OCI-LY3 (cell line): ENCODE data around the gene TIGIT.

ENCODE experiments used
- H2AFZ ChIP-seq: fragments of 200-600, 300-600 bp; shearing (Covaris generic); 2 replicates; pipeline ENCODE4 v1.6.0; 2014; ENCODE audit warnings: antibody characterized with exemption, low read depth, low read length
- H3K27ac ChIP-seq: fragments of 200-600, 300-600 bp; sonication (generic); 2 replicates; pipeline ENCODE4 v1.5.1; 2014; ENCODE audit warnings: mild to moderate bottlenecking, low read length, moderate library complexity, mixed read lengths
- H3K27me3 ChIP-seq: fragments of 200-600, 300-600 bp; sonication (generic); 2 replicates; pipeline ENCODE4 v1.6.1; 2014; ENCODE audit warnings: low read depth, low read length, mixed read lengths
- H3K36me3 ChIP-seq: fragments of 200-600, 300-600 bp; sonication (generic); replicated peaks from 2 replicates; pipeline ENCODE3; 2014; ENCODE audit warnings: low read depth, low read length, mixed read lengths
- H3K4me1 ChIP-seq: fragments of 300-600, 200-600 bp; sonication (generic); 2 replicates; pipeline ENCODE4 v1.6.1; 2014; ENCODE audit warnings: low read length, mixed read lengths
- H3K4me2 ChIP-seq: fragments of 200-600, 300-600 bp; sonication (generic); 2 replicates; pipeline ENCODE4 v1.6.1; 2014; ENCODE audit warnings: low read length, mixed read lengths
- H3K4me3 ChIP-seq: fragments of 300-600, 200-600 bp; sonication (generic); 2 replicates; pipeline ENCODE4 v1.5.1; 2014; ENCODE audit warnings: antibody characterized with exemption, mild to moderate bottlenecking, low read length, moderate library complexity
- H3K79me2 ChIP-seq: fragments of 300-600, 200-600 bp; shearing (Covaris generic); 2 replicates; pipeline ENCODE4 v1.6.1; 2014; ENCODE audit warnings: mild to moderate bottlenecking, low read length, mixed read lengths
- H3K9ac ChIP-seq: fragments of 300-600, 200-600 bp; shearing (Covaris generic); 2 replicates; pipeline ENCODE4 v1.6.0; 2014; ENCODE audit warnings: mild to moderate bottlenecking, low read length, moderate library complexity
- H3K9me3 ChIP-seq: fragments of 200-600, 300-600 bp; shearing (Covaris generic); 2 replicates; pipeline ENCODE4 v1.6.1; 2014; ENCODE audit warnings: low read length, mixed read lengths; ENCODE audit not compliant: insufficient read depth
- H4K20me1 ChIP-seq: fragments of 200-600, 300-600 bp; sonication (generic); 2 replicates; pipeline ENCODE4 v1.6.1; 2016; ENCODE audit warnings: low read length, mixed read lengths; ENCODE audit not compliant: insufficient read depth
- CTCF ChIP-seq: fragments of 200-600, 300-600 bp; sonication (generic); IDR thresholded peaks from 2 replicates; pipeline ENCODE4 v1.5.1; 2014; ENCODE audit warnings: antibody characterized with exemption, low read length, low read depth
- EZH2phosphoT487 ChIP-seq: fragments of 200-600 bp; shearing (Covaris generic); IDR thresholded peaks from 2 replicates; pipeline ENCODE4 v1.6.1; 2018; ENCODE audit warnings: antibody characterized with exemption, mixed run types, low read depth

TIGIT gene

GRCh38 chr3:114332342-114333179, 38.7 kb downstream of the TIGIT start:
- no peaks in the 10 kb centered on the region for H3K9me3 ChIP-seq
- no peaks in the 10 kb centered on the region for H4K20me1 ChIP-seq
- H3K27ac ChIP-seq, result no peak overlapping the region
- H3K36me3 ChIP-seq, result no peaks in the 10 kb centered on the region
- peak overlapping the region; percentile 28; the same call in 1 of the 2 replicates for H2AFZ ChIP-seq
- peaks cover 46% of the 10 kb centered on the region for H3K4me1 ChIP-seq
- TF ChIP-seq EZH2phosphoT487 (no peak), CTCF (no peak)
- H3K9ac ChIP-seq, result no peak overlapping the region
- no peaks in the 10 kb centered on the region for H3K27me3 ChIP-seq
- H3K4me2 ChIP-seq, result peak overlapping the region; percentile 44
- H3K79me2 ChIP-seq, result no peaks in the 10 kb centered on the region
- H3K4me3 ChIP-seq, result peak overlapping the region; percentile 3; the same call in 1 of the 2 replicates

DNA sequence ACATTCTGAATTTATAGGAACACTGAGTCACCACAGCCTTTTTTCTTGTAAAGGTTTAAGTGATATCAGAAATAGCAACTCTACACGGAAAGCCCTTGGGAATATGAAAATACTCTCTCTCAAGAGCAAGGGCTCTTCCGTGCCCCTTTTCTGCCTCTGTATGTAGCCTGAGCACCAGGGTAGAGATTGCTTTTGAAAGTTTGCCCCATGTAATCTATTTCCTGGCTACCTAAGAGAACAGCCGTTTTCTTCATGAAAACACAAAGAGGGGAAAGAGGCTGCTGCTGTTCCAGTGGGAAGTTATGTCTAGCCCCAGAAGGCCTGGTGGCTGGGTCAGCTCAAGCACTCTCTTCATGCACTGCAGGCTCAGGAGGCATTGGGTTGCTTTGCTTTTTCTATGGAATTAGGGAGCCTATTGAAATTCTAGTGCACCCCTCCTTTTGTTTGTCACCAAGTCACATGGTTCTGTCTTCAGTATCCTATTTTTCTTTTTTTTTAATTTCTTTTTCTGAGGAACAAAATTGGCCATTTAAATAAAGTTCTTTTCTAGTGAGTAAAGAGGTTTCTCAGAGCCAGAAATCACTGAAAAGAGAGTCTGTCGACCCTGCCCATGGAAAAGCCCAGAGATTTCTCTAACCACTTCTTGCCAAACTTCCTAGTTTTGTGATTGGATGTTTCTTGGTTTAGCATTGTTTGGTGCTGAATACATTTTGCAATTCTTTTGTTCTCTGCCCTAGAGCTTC, 39.5 kb downstream of the TIGIT start:
- H3K27ac ChIP-seq, result no peak overlapping the region
- H3K9ac ChIP-seq, result no peak overlapping the region
- H3K4me1 ChIP-seq, result peaks cover 39% of the 10 kb centered on the region
- no peaks in the 10 kb centered on the region for H3K79me2 ChIP-seq
- H2AFZ ChIP-seq, result peak overlapping the region; percentile 28; the same call in 1 of the 2 replicates
- no peak for TF ChIP-seq CTCF
- no peak for TF ChIP-seq EZH2phosphoT487
- H4K20me1 ChIP-seq, result no peaks in the 10 kb centered on the region
- no peaks in the 10 kb centered on the region for H3K27me3 ChIP-seq
- no peaks in the 10 kb centered on the region for H3K9me3 ChIP-seq
- peak overlapping the region; percentile 44 for H3K4me2 ChIP-seq
- H3K4me3 ChIP-seq, result peak overlapping the region; percentile 3; the same call in 1 of the 2 replicates
- H3K36me3 ChIP-seq, result no peaks in the 10 kb centered on the region

DNA sequence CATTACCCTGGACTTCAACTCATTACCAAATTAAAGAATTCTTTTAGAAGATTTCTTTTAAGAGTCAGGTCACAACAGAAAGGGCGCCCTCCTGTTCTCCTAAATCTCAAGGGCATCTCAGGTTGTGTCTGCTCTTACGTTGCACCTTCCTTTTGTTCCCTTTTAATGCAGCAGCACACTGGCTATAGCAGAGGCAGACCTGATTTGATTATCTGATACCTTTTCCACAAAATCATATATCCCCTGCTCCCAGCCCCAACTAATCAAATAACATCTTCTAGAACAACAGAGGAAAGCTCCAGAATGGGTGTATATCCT, 40.1 kb downstream of the TIGIT start:
- Histone ChIP-seq H3K9ac (no peak overlapping the region), H3K4me3 (no peak overlapping the region), H3K27me3 (no peaks in the 10 kb centered on the region), H3K79me2 (no peaks in the 10 kb centered on the region), H3K9me3 (no peaks in the 10 kb centered on the region), H3K36me3 (no peaks in the 10 kb centered on the region), H3K4me1 (peaks cover 37% of the 10 kb centered on the region), H2AFZ (no peak overlapping the region), H4K20me1 (no peaks in the 10 kb centered on the region), H3K27ac (no peak overlapping the region), H3K4me2 (no peak overlapping the region)
- TF ChIP-seq CTCF (no peak), EZH2phosphoT487 (no peak)

- Histone ChIP-seq H3K9me3 (no peaks in the 10 kb centered on the region), H3K4me3 (no peak overlapping the region), H3K4me1 (peaks cover 33% of the 10 kb centered on the region), H3K79me2 (no peaks in the 10 kb centered on the region), H3K27me3 (no peaks in the 10 kb centered on the region), H3K9ac (no peak overlapping the region), H3K4me2 (peak overlapping the region; percentile 13), H2AFZ (peak overlapping the region; percentile 15; the same call in 1 of the 2 replicates), H3K27ac (no peak overlapping the region), H4K20me1 (no peaks in the 10 kb centered on the region), H3K36me3 (no peaks in the 10 kb centered on the region)
- peak; percentile 75 for TF ChIP-seq CTCF
- TF ChIP-seq EZH2phosphoT487, result no peak
Observed at GRCh38 chr3:114336122-114336697, 42.4 kb downstream of the TIGIT start.
